COLO668 (cell line): Measurements from ENCODE around the gene SH2D1B.
"Not testable (repeated sequence)": the region's sequence is repeated elsewhere in the genome, so short reads cannot be mapped to it uniquely, and the experiment has no call there.

Experiments used
- DNase-seq: peaks from one replicate; lab custom pipeline; 2025; ENCODE audit not compliant: unreplicated experiment; lab: John Stamatoyannopoulos, UW

The SH2D1B gene

DNA sequence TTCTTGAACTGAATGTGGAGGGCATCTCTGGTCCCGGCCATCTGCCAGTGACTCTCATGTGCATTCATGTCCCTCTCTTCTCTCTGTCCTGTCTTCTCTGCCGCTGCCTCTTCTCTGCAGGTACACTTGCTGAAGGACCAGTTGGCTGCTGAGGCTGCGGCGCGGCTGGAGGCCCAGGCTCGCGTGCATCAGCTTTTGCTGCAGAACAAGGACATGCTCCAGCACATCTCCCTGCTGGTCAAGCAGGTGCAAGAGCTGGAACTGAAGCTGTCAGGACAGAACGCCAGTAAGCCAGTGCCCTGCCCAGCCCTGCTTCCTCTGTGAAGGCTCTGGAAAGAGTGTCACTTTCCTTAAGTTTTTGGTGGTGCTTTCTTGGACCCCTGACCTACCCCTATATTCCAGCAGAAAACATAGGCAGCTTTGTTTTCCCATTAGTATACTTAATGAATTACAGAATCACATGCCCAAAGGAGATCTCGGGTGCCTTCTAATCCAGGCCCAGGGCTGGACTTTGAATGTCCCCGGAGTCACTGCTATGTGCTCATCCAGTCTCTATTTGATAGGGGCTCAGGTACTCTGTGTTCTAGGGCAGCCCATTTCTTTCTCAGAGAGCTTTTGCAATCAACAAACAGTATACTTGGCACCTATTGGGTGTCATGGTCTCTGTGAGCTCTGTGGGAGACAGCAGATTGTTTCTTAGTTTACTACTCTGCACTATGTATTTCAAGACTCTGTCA, 46.5 kb downstream of the SH2D1B start:
- DNase-seq = no peak

DNA sequence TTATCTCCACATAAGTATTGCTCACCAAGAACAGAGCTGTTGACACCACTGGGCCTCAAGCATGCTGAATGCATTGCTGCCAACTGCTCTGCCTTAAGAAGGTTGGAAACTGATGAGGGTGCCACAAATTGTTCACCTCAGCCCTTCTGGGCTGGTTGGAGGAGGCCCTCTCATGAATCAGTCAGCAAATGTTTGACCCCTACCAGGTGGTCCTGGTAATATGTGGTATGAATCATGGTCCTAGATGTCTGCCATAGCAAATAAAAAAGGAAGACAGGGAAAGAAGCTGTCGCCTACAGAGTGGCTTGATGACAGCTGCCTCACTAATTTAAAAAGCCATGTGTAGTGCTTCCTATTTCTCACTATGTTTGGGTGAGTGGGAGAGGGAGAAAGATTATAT, 47.4 kb downstream of the SH2D1B start:
- no peak for DNase-seq

DNA sequence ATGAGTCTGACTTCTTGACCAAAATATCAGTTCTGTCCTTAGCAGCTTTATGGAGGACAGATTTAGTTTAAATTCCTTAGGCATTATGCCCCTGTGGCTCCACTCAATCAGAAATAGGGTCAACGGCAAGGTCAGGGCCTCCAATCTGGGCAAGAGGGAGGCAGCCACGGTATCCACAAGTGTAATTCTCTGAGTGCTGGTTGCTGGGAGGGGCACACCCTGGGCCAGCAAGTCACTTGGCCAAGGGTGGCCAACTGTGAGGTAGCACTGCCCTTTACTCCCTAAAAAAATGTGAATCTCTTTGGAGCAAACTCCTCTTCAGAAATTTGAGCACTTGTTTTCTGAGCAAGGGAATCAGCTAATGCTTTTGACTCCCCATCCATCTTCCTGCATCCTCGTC, 48.1 kb downstream of the SH2D1B start:
- DNase-seq = no peak

DNA sequence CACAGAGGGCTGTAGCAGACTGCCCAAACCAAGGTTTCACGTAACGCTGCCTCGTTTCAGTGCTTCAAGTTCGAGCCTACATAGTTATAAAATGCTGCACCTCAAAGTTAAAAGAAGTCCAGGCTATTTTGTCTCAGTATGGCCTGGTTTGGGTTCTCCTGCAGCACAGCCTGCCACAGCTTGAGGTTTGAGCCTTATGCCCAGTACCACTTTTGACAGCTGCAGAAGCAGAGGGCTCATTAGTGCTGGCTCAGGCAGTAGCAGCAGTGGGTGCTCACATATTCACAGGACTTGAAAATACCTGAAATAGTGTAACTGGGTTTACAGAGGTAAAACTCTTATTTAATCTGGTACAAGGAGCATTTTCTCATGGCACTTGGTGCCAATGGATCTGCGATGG, 50.6 kb downstream of the SH2D1B start:
- DNase-seq = no peak

DNA sequence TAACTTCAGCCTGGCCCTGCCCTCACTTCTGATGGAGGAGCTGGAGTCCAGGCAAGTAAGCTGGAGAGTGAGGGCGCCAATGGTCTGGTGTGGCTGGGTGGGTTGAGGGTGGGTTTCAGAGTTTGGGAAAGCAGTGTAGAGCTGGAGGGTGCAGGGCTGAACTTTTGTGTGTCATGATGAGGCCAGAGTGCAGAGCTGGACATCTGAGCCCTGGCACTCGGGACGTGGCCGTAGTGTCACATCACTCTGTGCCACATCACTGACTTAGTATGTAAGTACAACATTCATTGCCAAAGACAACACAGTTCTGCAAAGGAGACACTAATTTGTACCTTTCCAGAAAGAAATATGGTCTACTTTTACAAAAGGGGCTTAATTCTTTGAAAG, 51.1 kb downstream of the SH2D1B start:
- DNase-seq = no peak

DNA sequence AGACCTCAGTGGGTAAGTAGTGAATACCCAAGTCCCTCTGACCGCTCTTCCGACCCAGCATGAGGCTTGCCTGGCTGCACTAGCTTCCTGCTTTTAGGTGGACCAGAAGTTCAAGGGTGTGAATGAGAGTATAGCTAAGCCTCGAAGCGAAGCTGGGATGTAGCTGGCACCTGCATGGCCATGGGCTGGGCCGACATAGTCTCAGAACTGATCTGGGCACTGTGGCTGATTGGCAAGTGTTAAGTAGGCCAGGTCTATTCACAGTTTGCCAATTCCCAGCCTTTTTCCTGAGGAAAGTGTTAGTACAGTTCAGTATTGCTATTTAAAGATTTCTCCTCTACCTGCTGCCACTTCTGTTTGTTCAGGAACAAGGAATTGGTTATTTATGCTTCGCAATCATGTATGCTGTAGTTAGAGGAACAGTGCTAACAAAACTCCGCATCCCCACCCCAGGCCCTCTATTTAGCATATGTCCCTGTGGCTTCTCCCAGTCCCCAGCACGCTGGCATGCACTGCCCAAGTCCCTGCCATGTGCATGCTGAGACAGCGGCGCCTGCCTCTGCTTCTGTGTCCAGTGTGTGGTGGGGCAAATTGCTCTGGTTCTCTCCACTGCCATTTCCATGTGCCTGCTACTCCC, 51.6 kb downstream of the SH2D1B start:
- no peak for DNase-seq

DNA sequence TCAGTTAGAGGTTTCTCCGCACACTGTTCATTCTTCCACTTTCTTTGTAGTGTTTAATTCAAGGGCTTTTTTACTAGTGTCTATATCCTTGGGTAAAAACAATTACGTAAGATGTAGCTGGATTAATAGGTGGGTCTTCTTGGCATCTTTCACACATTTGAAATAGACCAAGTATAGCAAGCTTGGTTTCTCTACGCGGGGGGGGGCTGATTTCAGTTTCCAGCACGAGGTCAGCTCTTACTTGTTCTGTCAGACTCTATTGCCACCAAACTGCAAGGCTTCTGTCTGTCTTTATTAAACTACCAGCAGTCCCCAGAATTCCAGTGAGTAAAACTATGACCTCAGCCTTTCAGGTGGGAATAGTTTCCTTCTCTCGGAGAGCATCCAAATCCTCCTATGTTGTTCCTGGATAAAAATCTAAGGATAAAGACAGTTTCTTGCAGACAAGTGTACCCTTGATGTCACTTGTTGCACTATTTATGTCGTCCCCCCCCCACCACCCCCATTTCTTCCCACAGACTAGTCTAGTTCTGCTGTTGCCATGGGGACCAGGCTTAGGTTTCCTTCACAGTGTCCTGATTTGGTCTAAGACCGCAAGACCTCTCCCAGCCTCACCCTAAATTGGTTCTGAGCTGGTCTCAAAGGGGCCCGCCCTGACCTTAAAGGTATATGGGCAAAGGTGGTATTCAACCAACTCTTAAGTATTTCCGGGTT, 52.3 kb downstream of the SH2D1B start:
- DNase-seq = no peak

DNA sequence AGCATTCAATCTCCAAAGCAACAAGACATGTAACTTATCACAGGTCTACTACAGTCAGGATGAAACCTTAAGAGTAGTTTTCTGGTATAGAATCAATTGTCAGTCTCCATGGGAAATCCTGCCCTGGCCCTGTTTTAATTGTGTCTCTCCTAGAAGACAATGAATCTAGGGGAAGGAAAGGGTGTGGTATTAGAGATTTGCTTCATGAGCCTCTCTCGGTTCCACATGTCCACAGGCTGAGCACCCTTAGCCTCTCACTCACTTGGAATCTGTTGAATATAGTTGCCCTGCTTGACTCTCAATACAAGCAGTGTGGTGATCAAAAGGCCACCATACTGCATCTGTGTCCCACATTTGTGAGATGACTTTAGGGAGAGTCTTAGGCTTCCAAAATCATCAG, 53.0 kb downstream of the SH2D1B start:
- no peak for DNase-seq

DNA sequence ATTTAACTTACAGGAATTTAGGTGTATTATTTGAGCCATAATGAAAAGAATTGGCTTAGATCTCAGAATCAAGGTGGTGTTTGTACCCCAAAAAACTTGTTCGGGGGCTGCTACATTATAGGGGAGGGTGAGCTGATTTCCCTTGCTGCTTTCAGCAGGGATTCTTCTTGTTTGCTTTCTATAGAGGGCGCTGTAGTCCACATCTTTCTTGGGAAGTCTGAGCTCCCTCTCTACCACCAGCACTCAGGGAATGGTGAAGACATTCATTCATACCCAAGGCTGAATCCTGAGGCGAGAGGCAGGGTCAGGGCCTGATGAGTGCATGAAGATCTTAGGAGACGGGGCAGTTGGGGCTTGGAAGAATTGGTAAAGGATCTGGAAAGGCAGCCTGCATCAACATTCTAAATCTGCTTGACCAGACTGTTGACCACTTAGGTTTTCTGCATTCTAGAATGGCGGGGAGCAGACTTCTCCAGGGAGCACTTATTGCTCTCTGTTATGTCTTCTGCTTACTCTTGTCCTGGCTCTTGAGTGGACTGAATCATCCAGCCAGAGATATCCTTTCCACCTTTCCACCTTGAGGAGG, 54.2 kb downstream of the SH2D1B start:
- DNase-seq = no peak

DNA sequence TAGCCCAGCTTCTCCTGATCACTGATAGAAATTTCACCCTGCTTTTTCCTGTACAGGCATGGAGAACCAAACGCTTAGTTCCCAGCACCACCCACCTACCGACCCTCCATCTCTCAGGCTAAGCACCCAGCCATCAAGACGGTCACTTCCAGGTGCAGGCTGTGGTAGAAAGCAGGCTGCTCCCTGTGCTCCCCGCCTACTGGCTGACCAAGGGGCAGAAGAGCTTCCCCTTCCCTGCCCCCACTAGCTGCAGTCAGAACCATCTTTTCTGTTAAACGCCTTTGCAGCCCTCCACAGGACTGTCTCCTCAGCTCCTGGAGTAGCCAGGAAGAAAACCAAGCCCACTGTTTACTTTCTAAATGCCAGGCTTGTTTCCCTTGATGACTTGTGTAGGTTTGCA, 58.2 kb downstream of the SH2D1B start:
- DNase-seq = no peak

DNA sequence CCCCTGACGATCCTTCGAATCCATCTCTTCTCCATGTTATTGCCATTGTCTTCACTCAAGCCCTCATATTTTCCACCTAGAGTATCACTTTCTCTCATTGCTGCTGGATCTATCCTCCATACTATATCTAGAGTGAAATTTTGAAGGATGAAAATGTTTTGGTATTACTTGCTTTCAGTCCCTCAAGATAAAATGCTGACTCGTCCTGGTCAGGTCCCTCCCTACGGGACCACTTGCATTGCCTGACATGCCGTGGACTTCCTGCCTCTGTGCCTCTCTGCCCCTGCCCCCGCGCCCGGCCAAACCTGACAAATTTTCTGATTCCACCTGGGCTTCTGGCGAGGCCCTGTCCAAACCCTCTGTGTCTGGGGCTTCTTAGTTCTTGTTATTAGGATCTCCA, 58.9 kb downstream of the SH2D1B start:
- no peak for DNase-seq

DNA sequence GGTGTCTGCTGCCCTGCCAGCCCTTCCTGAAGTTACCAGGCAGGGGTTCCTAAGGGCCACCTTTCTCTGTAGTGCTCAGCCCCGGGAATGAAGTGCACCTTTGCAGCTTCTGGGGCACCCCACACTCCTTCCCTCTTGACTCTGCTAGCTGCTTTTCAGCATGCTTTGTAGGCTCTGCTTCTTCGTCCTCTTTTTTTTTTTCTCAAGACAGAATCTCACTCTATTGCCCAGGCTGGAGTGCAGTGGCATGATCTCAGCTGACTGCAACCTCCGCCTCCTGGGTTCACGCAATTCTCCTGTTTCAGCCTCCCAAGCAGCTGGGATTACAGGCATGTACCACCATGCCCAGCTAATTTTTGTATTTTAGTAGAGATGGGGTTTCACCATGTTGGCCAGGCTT, 60.1 kb downstream of the SH2D1B start:
- DNase-seq = not testable (repeated sequence)

DNA sequence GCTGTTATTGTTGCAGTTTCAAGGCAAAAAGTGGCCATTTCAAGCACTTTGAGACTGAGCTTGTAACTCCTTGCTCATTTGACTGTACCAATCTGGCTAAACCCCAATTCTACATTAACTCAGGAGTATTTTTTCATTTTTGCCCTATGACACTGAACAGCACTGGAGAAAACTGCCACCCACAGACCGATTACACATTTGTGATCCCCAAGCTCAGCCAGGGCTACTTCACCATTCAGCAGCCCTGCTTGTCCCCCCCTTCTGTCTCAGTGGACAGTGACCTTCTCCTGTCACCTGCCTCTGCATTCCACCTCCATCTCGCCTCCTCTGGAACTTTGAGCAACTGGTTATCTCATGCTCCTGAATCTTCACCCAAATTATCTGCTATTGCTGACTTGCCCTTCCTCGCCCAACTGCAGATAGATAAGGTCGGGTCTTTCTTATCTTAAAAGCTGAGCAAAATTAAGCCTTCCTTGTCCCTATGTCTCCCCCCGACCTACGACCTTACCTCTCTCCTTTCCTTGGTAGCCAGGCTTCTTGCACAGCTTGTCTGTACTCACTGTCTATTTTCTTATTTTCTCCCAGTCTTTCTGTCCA, 60.6 kb downstream of the SH2D1B start:
- no peak for DNase-seq

DNA sequence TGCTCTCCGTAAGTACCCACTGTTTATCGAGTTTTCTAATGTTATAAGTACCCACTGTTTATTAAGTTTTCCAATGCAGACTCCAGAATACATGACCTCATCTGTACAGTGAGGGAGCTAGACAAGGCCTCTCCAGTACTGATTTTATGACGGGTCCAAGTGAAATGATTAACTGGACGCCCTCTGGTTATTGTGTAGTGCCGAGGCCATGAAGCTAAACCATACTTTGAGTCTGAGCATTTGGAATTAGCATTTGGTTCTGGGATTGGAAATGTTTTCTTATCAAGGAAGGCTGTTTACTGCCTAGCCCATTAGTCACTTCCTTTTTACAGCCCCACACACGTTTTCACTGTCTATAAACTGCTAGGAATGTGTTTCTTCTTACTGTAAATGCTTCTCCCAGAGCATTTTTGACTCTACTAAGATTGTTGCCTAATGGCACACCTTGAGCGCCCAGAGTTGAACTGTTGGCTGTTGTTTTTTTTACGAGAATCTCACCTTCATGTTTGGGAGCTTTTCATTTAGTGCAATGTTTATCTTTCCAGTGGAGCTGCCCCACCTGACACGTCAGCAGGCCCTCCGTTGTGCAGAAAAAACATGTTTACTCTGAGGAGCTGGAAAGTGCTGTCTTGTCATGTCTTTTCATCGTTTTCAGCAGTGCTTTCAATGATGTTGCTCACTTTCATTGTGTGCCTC, 62.2 kb downstream of the SH2D1B start:
- DNase-seq = peak; percentile 44

DNA sequence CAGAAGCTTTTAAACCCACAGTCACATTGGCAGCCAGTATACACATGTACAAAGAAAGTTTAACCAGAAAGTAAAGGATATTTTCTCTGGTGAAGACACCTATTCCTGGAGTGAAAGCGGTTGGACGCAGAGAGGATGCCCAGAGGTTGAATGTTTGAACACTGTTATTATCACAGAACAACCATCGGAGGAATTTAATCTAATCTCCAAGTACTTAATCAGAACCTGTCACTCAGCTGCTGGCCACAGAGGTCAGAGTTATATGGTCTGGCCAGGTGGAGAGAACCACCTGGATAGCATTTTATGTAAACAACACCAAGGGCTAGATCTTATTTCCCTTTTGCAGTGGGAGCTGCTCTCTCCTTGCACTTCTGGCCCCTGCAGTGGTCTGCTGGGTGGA, 64.7 kb downstream of the SH2D1B start:
- DNase-seq = no peak
